SW480 (cell line): ENCODE data around the gene PDE8B.
A peak's percentile ranks its signal among the peaks of the same experiment; 100 is the strongest.

Experiments used
- DNase-seq: peaks from one replicate; pipeline ENCODE4 v3.0.0-alpha.2; 2016; ENCODE audit warnings: low spot score

The PDE8B gene

DNA sequence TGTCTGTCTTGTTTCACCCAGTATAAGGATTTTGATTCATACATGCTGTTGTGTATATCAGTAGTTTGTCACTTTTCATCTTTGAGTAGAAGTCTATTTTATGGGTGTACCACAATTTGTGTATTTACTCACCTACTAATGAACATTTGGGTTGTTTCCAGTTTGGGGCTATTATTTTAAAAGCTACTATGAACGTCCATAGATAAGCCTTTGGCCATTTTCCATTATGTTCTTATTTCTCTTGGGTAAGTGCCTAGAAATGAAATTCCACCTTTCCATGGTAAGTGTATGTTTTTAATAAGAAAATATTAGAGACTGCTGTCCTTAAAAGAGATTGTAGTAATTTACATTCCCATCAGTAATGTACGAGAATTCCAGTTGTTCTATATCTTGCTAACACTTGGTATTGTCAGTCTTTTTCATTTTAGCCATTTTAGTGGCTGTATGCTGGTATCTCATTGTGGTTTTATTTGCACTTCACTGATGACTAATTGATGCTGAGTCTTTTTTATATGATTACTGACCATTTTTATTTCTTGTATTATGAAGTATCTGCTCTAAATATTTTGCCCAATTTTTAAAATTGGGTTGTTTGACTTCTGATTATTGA lies 17.9 kb upstream of the PDE8B start:
- no peak for DNase-seq

DNA sequence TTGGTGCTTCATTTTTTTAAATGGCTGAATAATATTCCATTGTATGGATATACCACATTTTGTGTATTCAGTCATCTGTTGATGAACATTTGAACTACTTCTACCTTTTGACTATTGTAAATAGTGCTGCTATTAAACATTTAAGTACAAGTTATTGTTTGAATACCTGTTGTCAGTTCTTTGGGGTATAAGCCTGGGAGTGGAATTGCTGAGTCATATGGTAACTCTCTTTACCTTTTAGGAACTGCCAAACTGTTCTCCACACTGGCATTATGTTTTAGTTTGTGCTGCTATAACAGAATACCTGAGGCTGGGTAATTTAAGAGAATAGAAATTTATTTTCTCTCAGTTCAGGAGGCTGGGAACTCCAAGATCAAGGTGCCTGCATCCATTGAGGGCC lies 15.7 kb upstream of the PDE8B start:
- DNase-seq = no peak

DNA sequence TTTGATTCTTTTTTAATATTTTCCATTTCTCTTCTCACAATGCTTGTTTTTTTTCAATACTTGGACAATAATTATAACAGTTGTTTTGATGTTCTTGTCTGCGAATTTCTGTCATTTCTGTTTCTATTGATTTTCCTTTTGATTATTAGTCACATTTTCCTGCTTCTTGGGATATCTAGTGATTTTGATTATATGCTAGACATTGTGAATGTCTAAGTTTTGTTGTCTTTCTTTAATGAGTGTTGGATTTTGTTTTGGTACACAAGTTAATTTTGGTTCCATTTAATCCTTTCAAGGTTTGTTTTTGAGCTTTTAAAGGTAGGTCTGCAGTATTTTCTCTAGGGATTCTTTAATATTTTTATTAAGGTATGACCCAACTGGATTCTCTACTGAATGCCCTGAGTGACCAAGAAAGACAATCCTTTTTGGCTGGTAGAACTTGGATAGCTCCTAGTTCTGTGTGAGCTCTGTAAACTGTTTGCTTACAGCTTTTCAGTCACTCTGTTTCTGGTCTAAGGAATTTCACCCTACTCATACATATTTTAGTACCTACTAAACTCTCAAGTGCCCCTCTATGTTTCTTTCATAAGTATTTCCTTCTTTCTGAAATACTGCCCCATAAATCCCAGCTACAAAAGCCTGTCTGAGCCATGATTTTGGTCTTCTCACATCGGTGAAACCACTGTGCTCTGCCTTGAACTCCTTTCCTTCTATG lies 12.5 kb upstream of the PDE8B start:
- DNase-seq = no peak

DNA sequence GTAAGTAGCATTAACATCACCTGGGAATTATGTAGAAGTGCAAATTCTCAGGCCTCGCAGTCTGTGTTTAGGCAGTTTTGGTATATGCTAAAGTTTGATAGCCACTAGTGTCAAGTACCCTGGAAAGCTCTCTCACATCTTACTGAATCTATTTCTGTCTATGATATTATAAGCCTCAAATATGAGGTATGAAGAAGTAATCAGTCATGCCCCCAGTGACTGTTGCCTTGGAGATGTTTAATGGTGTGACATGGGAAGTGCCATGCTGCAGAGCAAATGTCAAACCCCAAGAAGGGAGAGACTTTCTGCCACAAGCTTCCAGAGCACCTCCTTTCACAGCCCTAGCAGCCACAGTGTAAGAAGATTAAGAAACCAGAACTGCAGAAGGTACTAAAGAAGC lies 9.8 kb upstream of the PDE8B start:
- no peak for DNase-seq

DNA sequence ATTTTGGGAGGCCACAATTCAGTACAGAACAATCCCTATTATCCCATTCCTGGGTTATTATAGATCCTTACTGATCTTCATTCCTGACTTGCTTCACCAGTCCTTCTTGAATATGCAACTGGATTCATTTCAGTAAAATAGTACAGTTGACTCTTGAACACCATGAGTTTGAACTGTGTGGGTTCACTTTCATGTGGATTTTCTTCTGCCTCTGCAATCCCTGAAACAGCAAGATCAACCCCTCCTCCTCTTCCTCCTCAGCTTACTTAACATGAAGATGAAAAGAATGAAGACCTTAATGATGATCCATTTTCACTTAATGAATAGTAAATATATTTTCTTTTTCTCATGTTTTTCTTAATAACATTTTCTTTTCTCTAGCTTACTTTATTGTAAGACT lies 8.3 kb upstream of the PDE8B start:
- no peak for DNase-seq

DNA sequence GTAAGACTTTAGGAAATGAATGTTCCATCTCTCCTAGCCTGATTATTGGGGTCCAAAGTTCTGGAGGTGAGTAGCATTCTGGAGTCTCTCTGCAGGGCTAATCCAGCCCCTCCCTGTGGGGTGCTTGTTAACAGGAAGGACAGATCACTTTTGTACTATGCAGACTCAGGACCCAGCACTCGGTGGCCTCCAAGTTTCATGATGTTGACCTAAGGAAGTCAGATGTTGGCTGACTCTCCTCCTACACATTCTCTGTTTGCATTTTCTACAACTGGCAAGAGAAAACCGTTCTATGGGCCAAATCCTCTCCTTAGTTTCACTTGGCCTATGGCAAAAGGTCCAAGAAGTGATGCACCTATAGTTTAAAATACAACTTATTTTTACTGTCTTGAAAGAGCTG lies 5.5 kb upstream of the PDE8B start:
- DNase-seq = no peak

DNA sequence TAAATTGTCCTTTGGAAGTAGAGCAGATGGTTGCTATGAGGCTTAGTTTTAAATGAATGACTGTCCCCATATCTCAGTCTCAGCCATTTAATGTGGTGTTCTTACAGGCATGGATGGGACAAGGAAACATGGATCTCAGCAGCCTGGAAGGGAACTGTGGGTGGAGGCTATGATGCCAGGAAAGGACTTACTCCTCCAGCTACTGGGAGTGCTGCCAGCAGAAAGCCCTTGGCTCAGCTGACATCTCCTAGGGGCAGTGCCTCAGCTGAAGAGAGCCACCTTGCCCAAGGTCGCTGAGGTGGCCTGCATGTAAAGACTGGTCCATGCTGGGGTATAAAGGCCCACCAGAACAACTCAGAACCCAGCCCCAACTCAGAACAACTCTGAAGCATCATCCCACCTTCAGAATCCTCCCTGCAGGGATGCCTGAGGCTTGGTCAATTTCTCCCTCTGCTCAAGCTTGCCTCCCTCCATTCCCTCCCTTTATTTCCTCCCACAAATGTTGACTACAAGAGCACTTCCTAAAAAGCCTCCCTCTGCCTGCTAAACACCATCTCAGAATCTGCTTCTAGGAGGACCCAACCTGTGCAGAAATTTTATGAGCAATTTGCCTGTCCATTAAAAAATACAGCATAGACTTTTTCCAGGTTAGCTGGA lies 1.8 kb upstream of the PDE8B start:
- no peak for DNase-seq

DNA sequence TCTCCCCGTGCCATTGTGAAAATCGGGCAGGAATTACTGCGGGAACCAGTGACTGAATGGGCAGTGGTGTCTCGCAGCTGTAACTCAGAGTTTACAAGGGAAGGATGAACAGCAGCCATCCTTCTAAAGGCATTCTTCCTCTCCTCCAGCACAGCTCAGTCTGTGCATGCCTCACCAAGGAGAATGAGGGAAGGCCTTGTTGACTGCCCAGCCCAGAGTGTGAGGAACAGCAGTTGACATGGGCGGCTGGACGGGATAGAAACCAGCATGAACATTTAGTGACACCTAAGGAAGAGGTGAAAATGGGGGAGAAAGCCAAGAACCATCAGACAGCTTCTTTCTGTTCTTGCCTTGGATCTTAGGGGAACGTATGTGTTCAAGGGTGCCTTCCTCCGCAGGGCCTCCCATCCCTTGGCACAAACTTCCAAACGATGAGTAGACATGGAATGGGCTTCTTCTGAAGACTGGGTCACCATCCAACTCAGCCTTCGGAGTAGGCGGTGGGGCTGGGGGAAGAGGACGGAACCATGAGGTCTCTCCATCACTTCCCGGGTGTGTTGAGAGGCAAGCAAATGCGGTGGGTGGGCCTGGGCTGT lies 887 bp upstream of the PDE8B start:
- DNase-seq = no peak

DNA sequence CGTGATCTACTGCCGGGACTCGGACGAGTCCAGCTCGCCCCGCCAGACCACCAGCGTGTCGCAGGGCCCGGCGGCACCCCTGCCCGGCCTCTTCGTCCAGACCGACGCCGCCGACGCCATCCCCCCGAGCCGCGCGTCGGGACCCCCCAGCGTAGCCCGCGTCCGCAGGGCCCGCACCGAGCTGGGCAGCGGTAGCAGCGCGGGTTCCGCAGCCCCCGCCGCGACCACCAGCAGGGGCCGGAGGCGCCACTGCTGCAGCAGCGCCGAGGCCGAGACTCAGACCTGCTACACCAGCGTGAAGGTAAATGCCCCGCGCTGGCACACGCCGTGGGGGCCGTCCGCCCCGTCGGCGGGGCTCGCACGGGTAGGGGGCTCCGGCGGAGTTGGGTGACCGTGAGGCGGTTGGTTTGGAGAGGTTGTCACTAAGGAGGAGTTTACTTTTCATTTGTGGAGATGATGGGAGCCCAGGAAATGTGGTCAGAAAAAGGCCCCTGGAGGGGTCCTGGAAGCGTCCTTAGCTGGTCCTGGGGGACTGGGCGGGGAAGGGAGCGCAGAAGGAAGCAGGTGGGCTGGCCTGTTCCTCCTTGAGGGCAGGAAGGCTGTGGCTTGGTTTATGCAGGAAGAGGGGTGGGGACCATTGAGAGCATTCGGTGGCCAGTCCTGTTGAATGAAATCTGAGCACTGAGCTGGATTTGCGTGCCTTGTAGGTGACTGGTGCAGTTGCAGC lies 647 bp downstream of the PDE8B start:
- no peak for DNase-seq

DNA sequence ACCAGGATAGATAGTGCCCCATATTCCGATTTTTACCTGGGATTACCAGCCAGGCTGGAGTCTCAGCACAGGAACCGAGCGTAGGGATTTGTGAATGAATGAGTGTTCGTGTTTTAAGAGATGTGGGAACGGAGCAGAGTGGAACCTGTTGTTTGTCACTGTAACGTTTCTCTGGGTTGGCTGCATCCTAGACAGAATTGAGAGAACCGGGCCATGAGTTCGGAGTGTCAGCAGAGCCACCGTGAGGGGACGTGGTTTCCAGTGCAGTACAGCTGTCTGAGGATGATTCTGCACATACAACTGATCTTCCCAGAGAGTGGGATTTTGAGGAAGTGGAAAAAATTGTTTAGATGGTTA lies 1.2 kb downstream of the PDE8B start:
- DNase-seq = no peak

DNA sequence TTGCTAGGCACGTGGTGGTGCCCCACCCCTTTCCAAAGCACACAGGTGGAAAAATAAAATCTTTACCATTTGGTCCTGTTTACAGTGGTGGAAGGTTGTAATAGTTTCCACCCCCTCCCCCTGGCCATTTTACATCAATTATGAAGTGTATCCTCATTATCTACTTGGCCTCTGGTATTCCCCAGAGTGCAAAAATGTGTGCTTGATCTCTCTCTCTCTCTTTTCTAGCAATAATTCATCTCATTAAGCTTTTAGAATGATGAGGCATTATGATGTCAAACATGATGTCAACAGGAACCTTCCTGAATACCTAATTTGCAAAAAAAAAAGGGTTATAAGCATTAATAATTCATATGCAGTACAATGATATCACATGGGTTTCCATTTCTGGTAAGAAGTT lies 3.1 kb downstream of the PDE8B start:
- DNase-seq = no peak

DNA sequence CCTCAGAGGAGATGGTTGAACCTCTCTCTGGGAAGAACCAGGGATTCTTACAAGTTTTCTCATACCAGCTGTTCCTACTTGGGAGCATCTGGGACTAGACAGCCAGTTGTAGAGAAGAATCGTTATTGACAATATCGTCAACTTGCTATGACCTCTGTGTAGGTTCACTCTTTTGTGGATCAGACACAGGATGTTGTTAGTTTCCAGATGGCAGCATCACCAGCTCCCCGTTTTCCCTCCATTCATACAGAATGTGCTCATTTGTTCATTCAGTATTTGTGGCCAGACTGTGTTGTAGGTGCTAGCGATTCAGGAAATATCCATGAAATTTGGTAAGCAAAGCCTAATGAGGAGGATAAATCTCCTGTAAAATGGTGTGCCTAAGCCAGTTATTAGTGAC lies 3.7 kb downstream of the PDE8B start:
- DNase-seq = no peak

DNA sequence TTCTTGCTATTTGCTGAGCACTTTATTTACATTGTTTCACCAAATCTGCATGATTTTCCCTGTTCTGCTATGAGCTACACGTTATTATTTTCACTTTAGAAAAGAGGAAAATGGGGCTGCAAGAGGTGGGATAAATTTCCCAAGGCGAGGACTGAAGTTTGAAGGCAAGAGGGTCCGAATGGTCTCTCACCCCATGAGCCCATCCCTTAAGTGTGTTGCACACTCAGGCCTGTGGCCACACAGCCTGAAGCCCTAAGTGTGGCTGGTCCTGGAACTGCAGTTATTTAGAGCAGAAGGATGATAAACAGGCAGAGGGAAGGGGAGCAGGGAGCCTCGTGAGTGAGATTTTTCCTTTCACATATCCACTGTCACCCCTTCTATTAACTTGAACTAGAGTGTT lies 7.8 kb downstream of the PDE8B start:
- DNase-seq = no peak

DNA sequence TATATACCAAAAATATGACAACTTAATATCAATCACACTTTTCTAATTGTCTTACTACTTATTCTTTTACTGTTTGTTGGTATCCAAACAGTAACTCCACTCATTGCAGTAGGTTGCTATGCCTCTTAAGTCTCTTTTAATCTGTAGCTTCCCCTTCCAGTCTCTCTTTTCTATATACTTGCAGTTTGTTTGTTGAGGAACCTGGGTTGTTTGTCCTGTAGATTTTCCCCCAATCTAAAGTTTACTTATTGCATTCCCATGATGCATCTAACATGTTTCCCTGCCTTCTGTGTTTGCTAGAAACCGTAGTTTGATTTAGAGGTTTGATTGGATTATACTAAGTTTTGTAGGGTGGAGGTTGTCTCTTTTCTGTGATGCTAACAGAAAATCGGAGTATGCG lies 10.6 kb downstream of the PDE8B start:
- no peak for DNase-seq

DNA sequence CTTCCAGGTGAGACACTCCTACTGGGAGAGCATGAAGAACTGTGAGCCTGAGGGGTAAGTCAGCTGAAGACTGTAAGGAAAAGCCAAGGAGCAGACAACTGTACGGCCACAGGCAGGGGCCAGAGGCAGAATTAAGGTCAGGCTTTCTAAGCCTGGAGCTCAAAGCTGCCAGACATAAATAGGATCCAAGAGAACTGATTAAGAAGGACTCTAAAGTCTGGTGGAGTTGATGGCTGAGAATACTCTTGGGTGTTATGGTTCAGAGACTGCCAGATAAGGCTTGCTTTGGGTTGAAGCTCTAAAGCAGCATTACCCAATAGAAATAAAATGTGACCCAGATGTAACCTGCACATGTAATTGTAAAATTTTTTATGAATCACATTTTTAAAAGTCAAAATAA lies 12.2 kb downstream of the PDE8B start:
- DNase-seq = no peak

DNA sequence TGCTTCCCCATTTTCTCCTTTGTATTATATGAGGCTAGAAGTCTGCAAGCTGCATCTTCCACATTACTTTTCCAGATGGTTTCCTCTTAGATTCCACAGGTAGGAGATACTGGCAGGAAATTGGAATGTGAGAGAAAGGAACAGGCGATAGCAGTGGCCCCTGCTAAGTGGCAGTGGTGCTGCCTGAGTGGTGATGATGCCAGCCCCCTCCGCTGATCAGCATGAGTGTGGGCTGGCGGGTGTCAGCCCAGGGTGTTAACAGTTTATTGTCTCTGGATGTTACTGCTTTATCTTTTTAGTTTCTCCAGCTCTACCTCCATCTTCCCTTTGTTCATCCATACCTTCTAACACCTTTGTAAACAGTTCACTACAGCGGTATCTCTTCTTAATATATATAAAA lies 13.2 kb downstream of the PDE8B start:
- no peak for DNase-seq

DNA sequence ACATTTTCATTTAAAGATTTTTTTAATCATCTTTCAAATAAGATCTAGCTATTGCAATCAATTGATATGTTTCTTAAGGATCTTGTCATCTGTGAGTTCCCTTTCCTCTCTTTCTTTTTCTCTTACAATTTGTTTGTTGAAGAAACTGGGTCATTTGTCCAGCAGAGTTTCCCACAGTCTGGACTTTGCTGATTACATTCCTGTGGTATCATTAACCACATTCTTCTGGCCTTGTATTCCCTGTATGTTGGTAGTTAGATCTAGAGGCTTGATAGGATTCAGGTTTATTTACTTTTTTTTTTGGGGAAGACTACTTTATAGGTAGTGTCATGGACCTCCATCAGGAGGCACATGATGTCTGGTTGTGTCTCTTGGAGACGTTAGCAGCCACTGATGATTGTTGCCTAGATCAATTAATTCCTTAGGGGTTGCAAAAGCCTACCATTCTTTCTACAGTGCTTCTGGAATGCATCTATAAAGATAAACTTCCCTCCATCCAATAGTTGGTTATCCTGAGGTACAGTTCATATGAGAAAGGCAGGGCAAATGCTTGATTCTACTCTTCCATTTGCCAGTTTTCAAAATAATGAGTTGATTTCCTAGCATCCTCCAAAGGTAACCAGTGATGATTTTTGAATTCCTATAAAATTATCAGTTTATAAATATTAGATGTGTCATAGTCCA lies 14.3 kb downstream of the PDE8B start:
- DNase-seq = peak; percentile 29

DNA sequence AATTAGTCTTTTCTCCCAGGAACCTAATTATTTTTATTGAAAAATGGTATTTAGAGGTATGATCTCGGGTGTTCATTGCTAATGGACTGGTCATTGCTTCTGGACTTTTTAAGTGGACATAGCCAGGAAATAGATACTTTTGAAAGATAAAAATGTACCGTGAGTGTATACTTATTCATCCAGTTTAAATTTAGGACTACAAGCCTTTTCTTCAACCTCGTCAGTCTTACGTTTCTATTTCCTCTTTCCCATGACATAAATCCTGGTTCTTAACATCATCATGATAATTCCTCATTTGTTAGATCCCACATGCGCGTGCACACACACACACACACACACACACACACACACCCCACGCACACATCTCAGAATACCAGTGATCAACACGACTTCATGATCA lies 15.1 kb downstream of the PDE8B start:
- DNase-seq = no peak

DNA sequence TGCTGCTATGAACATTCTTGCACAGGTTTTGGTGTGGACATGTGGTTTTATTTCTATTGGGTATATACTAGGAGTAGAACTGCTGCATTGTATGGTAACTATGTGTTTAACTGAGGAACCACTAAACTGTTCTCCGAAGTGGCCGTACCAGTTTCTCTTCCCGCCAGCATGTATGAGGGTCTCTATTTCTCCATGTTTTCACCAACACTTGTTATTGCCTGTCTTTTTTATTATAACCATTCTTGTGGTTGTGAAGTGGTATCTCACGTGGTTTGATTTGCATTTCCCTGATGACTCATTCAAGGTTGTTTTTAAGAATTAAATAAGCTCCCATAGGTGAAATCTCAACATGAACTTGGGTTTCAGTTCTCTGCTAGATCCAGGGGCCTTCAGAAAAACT lies 19.4 kb downstream of the PDE8B start:
- no peak for DNase-seq

DNA sequence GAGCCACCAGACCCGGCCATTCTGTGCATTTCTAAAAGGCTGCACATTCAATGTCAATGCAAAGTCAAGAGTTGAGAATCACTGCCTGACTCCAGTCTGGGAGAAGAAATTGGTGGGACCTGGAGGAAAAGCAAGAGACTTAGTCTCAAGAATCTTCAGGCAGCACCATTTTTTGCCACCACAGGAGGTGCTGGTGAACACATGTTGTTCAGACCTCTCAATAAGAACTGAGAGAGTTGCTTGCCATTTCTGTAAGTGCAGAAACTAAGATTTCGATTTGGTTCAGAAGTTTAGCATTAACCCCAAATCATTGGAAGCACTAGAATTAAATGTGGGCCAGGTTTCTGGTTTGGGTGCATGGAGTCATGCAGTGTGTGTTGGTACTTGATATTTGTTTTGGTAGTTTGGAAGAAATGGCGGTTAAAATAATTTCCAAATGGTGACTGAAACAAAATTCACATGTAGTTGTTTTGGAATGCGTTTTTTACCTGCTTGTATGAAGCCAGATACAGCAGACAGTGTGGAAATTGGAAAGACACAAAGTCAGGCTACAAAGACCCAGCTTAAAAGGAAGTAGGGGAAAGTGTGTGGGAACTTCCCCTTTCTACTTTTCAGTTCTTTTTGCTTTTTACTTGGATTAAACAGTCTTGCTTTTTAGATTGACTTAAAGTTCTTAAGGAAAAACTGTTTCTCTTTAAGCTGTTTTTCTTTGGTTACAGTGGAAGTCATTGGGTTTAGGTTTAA lies 20.4 kb downstream of the PDE8B start:
- no peak for DNase-seq

DNA sequence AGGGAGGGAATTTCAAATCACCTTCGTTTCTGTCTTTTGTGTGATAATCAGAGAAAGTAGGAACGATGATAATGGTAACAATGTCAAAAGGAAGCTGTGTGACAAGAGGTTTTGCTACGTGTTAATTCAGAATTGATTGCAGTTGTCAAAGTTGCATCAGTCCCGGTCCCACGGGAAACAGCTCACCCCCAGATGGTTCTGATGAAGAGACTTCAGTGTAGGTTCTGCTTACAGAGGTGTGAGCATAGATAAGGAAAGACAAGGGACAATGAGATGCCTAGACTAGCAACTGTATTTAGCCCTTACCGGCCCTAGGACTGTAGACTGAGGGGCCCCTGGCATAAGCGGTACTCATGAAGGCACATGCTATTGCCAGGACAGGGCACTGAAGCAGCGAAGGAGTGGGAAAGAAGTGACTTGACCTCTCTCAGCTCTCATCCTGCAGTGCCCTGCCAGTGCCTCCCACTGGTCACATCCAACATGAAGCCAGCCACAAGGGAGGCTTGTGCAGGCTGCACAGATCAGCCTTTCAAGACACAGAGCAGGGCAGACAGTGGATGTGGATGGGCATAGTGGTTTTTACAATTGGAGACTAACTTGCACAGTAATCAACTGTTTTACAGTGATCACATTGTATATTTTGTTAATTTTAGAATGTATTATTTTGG lies 21.1 kb downstream of the PDE8B start:
- DNase-seq = no peak
